WI38 (cell line): Measurements from ENCODE around the gene SLC17A9.
A peak's percentile ranks its signal among the peaks of the same experiment; 100 is the strongest.

ENCODE experiments used
- H3K4me3 ChIP-seq: 2 replicates; pipeline ENCODE4 v1.5.1; 2011; ENCODE audit warnings: low read depth, mild to moderate bottlenecking, control low read depth, low read length
- TF ChIP-seq, protein P1 (sequence below): IDR thresholded peaks from 2 replicates; pipeline ENCODE4 v1.5.1; 2012; ENCODE audit warnings: low read depth, mild to moderate bottlenecking, control low read depth, low read length

The SLC17A9 gene

DNA sequence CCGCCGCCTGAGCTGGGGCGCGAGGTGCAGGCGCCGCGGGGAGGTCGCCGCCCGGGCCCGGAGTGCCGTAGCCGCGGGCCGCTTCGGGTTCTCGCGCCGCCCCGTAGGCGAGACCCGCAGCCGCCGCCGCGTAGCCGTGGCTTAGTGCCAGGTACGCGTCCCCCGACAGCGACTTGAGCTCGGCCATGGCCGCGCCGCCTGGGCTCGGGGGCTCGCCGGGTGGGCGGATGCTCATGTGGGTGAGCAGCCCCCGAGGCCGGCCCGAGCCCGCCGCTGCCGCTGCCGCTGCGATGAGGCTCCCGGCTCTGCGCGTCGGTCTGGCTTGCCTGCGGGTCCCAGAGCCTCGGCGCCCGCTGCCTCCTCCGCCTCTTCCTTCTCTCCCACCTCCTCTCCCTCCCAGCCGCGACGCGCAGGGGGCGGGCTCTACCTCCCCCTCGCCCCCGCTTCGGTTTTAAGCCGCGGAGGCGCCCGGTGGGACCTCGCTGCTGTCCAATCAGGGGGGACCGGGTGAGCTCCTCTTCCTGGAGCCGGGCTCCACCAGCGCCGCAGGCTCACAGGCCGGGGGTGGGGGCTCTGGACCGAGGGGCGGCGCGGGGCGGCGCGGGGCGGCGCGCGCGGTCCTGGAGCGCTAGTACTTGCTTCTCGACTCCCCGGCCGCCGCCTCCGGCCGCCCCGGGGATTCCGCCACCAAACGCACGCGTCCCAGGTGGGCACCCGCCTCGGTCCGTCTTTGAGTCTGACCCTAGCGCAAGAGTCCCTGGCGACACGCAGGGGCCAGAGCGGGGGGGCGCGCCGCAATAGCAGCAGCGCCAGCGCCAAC lies 54.2 kb downstream of the SLC17A9 start, which contains the start of gene BHLHE23:
Gene BHLHE23, minus strand, starts transcription at position 425 of the 820 bp plus-strand sequence. Its CDS starts 190 bp downstream, at position 235.
- no peak within 1 kb of the TSS for H3K4me3 ChIP-seq
- TF ChIP-seq, protein P1, sequence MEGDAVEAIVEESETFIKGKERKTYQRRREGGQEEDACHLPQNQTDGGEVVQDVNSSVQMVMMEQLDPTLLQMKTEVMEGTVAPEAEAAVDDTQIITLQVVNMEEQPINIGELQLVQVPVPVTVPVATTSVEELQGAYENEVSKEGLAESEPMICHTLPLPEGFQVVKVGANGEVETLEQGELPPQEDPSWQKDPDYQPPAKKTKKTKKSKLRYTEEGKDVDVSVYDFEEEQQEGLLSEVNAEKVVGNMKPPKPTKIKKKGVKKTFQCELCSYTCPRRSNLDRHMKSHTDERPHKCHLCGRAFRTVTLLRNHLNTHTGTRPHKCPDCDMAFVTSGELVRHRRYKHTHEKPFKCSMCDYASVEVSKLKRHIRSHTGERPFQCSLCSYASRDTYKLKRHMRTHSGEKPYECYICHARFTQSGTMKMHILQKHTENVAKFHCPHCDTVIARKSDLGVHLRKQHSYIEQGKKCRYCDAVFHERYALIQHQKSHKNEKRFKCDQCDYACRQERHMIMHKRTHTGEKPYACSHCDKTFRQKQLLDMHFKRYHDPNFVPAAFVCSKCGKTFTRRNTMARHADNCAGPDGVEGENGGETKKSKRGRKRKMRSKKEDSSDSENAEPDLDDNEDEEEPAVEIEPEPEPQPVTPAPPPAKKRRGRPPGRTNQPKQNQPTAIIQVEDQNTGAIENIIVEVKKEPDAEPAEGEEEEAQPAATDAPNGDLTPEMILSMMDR, result no peak

DNA sequence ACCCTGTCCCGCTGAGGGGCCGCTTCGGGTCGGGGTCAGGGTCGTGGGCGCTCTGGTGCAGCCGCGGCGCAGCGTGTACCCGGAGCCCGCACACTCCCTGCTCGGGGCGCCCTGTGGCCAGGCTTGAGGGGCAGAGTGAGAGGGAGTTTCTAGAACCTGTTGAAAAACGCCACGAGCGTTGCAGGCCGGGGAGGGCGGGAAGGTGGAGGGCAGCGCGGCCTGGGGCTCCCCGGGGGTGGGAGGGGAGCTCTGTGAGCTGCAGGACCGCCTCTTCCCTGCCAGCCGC lies 54.8 kb downstream of the SLC17A9 start:
- TF ChIP-seq, protein P1, result no peak
- H3K4me3 ChIP-seq, result no peak overlapping the region

- no peak overlapping the region for H3K4me3 ChIP-seq
- TF ChIP-seq, protein P1, result no peak
These were observed 55.4 kb downstream of the SLC17A9 start for GRCh38 chr20:63007646-63008488.

DNA sequence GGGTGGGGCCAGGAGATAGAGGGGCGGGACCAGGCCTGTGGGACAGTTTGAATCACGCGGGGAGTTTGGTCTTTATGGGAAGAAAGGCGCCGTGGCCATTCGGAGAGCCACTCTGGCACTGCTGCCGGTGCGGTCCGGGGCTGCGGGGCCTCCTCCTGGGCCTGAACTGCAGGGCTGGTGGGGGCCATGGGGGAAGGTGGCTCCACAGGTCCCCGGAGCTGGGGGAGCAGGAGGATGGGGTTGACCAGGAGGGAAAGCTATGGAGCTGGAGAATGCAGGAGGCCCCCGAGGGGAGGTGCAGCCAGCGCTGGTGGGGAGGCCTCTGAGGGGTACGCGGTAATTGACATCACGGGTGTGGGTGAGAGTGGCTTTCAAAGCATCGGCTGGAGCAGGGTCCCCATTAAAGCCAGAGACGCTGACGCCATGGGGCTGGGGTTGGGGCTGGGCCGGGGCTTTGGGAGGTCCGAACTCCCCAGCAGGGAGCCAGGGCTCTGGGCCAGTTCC lies 56.1 kb downstream of the SLC17A9 start:
- no peak overlapping the region for H3K4me3 ChIP-seq
- TF ChIP-seq, protein P1, result no peak

GRCh38 chr20:63009045-63009961 lies 56.8 kb downstream of the SLC17A9 start:
- TF ChIP-seq, protein P1, result peak; percentile 90
- H3K4me3 ChIP-seq, result no peak overlapping the region

DNA sequence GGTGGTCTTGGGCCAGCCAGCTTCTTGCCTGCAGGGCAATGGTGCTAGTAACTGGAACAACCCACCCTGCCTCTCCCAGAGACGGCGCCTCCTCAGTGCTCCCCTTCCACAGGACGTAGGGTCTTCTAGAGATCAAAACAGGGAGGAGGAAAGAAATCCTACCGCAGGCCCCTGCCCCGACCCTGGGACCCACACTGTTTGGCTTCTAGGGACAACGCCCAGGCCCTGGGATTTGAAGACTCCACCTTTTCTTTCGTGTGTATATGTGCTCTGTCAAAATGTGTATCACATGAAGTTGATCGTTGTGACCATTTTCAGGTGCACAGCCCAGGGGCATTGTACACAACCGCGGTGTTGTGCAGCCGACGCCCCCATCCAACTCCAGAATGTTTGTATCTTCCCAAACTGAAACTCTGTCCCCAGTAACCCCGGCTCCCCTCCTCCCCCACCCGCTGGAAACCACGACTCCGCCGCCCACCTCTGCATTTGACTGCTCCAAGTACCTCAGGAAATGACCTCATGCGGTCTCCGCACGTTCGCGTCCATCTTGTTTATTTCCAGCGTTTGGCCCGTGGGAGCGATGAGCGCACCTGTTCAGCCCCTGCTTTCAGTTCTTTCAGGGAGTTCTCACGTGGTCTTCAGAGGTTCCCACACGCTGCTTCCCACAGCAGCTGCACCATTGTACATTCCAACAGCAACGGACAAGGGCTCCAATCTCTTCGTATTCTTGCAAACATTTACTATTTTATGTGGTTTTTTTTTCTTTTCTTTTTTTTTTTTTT lies 57.7 kb downstream of the SLC17A9 start:
- TF ChIP-seq, protein P1, result no peak
- no peak overlapping the region for H3K4me3 ChIP-seq
